Transverse colon (tissue), 3 donors: ENCODE measurements around the gene SMCO4.

Experiments
- CTCF ChIP-seq, 5 experiments: fragments of 200-600 bp in 3 of 5; fragments of 450-650 bp in 2 of 5; sonication (generic) in 3 of 5; IDR thresholded peaks; 1 replicate in 2 of 5; 2 replicates in 3 of 5; pipeline ENCODE4 v1.5.1; 2016 to 2017; ENCODE audit warnings: antibody characterized with exemption in 5 of 5, inconsistent platforms in 3 of 5, mild to moderate bottlenecking in 2 of 5, moderate library complexity in 1 of 5
- POLR2A ChIP-seq: fragments of 450-650 bp; IDR thresholded peaks from one replicate; pipeline ENCODE4 v1.6.1; 2016; ENCODE audit warnings: antibody characterized with exemption, mild to moderate bottlenecking, moderate library complexity

GRCh38 chr11:93571612-93572011, 28.4 kb upstream of the SMCO4 start:
- TF ChIP-seq CTCF (IDR thresholded peaks at IDR 0.05): no peak
- no peak for TF ChIP-seq POLR2A
